GM12878 (cell line): ENCODE measurements around the gene MAP1S. TPM values are rescaled to one million over a fixed set of nuclear protein-coding genes. Genes with fewer than 3 reads are reported as not detected.
A peak's percentile ranks its signal among the peaks of the same experiment; 100 is the strongest.

Source experiments
- ATAC-seq: fragments of 200-7000 bp; cut with Tn5 transposase; 3 replicates; pipeline ENCODE4 v1.9.1; 2020; ENCODE audit warnings: mild to moderate bottlenecking, moderate library complexity
- BruUV-seq: library from RNA; stranded (reverse); fragments of 400-500 nt; replicated peaks from 2 replicates; lab custom pipeline; 2021; lab: Mats Ljungman, UMichigan
- CTCF ChIA-PET: fragments of 300-600 bp; sonication (Branson Sonifier 250); formaldehyde crosslinking; extraction: SDS; loops from one replicate; lab custom pipeline; 2021; ENCODE audit warnings: inconsistent platforms; lab: Yijun Ruan, JAX
- POLR2A ChIA-PET: fragments of 350-600 bp; formaldehyde crosslinking; extraction: SDS; loops from one replicate; lab custom pipeline; 2021; ENCODE audit warnings: inconsistent platforms; lab: Charles Lee
- RAD21 ChIA-PET: fragments of 300-600 bp; sonication (Branson Sonifier 250); formaldehyde crosslinking; loops from one replicate; lab custom pipeline; 2023; ENCODE audit warnings: antibody characterized with exemption; ENCODE audit not compliant: unreplicated experiment; lab: Charles Lee
- SMC1A ChIA-PET: fragments of 300-600 bp; sonication (Branson Sonifier 250); formaldehyde crosslinking; loops from one replicate; lab custom pipeline; 2023; ENCODE audit not compliant: unreplicated experiment, uncharacterized antibody; lab: Charles Lee
- DNase-seq: peaks from one replicate; pipeline ENCODE4 v3.0.0-alpha.2; 2011; ENCODE audit warnings: low read depth, low spot score
- FAIRE-seq: peaks from 3 replicates; lab custom pipeline; 2011; peaks lifted over from hg19 to GRCh38; lab: Jason Lieb, UNC
- H2AFZ ChIP-seq: 2 replicates; pipeline ENCODE4 v1.6.0; 2011; ENCODE audit warnings: low read depth, low read length, control low read depth; ENCODE audit not compliant: control insufficient read depth
- H3K27ac ChIP-seq: 2 replicates; pipeline ENCODE4 v1.5.1; 2011; ENCODE audit warnings: control low read depth; ENCODE audit not compliant: control insufficient read depth, insufficient read depth
- H3K27me3 ChIP-seq, 2 experiments: replicated peaks in 1 of 2; 2 replicates each; pipeline versions ENCODE4 v1.6.0 to v1.6.1; 2011; ENCODE audit warnings: low read length in 1 of 2; ENCODE audit not compliant: control insufficient read depth in 2 of 2, insufficient read depth in 2 of 2
- H3K36me3 ChIP-seq, 2 experiments: 2 replicates each; pipeline ENCODE4 v1.5.1; 2011; ENCODE audit warnings: low read length in 1 of 2; ENCODE audit not compliant: control insufficient read depth in 2 of 2, insufficient read depth in 2 of 2
- H3K4me1 ChIP-seq: 2 replicates; pipeline ENCODE4 v1.6.1; 2011; ENCODE audit warnings: mild to moderate bottlenecking, low read length, moderate library complexity, mixed read lengths; ENCODE audit not compliant: control insufficient read depth, insufficient read depth
- H3K4me2 ChIP-seq: 2 replicates; pipeline ENCODE4 v1.6.0; 2011; ENCODE audit warnings: control low read depth; ENCODE audit not compliant: control insufficient read depth, insufficient read depth
- H3K4me3 ChIP-seq: fragments of 200-600 bp; sonication (generic); 2 replicates; pipeline ENCODE4 v1.5.1; 2016
- H3K79me2 ChIP-seq: 2 replicates; pipeline ENCODE4 v1.6.0; 2011; ENCODE audit warnings: low read length; ENCODE audit not compliant: control insufficient read depth, insufficient read depth
- H3K9ac ChIP-seq: 2 replicates; pipeline ENCODE4 v1.8.0; 2011; ENCODE audit warnings: low read length, control low read depth, mixed read lengths; ENCODE audit not compliant: control insufficient read depth, insufficient read depth
- H3K9me3 ChIP-seq: replicated peaks from 3 replicates; pipeline ENCODE4 v1.5.1; 2011; ENCODE audit warnings: mild to moderate bottlenecking, low read length; ENCODE audit not compliant: control insufficient read depth, insufficient read depth
- H4K20me1 ChIP-seq: 2 replicates; pipeline ENCODE4 v1.6.0; 2011; ENCODE audit not compliant: control insufficient read depth, insufficient read depth
- HCFC1 ChIP-seq: fragments of 150-350 bp; IDR thresholded peaks from 2 replicates; pipeline ENCODE4 v1.6.1; 2014; ENCODE audit warnings: low read length
- MTA3 ChIP-seq: IDR thresholded peaks from 2 replicates; pipeline ENCODE4 v1.6.1; 2012; ENCODE audit warnings: low read length, inconsistent platforms, borderline replicate concordance
- RAD21 ChIP-seq: IDR thresholded peaks from 2 replicates; pipeline ENCODE4 v1.6.1; 2011; ENCODE audit warnings: mild to moderate bottlenecking, low read depth, low read length, moderate library complexity; ENCODE audit not compliant: insufficient read depth
- SMAD1 ChIP-seq: fragments of 450-650 bp; IDR thresholded peaks from 2 replicates; pipeline ENCODE4 v1.6.1; 2018; ENCODE audit warnings: mild to moderate bottlenecking, low read depth; ENCODE audit not compliant: partially characterized antibody
- SMC3 ChIP-seq: IDR thresholded peaks from 2 replicates; pipeline ENCODE4 v1.6.1; 2011; ENCODE audit warnings: low read length, improper control_type of control experiment, borderline replicate concordance
- ZSCAN29 ChIP-seq: fragments of 450-650 bp; IDR thresholded peaks from 2 replicates; pipeline ENCODE4 v1.6.1; 2017; ENCODE audit warnings: mild to moderate bottlenecking, moderate library complexity
- WGBS: methylation state at CpG from one replicate; pipeline ENCODE4 v1.1.6; 2016; ENCODE audit warnings: low lambda C conversion rate; ENCODE audit not compliant: insufficient replicate concordance, insufficient coverage; ENCODE audit errors: missing lambda C conversion rate; 5-methylcytosine and 5-hydroxymethylcytosine counted together
- in situ Hi-C: fragments of 300-500 bp; cut with MboI; formaldehyde crosslinking; loops from 9 replicates; pipeline ENCODE4 v1.14.3; 2018; ENCODE audit warnings: mixed read lengths
- intact Hi-C: fragments of 100-400 bp; cut with micrococcal nuclease; formaldehyde crosslinking; loops from one replicate; pipeline ENCODE4 v1.14.2; 2022; ENCODE audit not compliant: unreplicated experiment
- polyA plus RNA-seq, 11 experiments: library from polyadenylated mRNA; depleted of rRNA in 4 of 11; unstranded in 6 of 11; stranded (reverse) in 5 of 11; fragments of >200 nt; fragmentation: Nextera tagmentation in 4 of 11; fragmentation: Illumina TruSeq in 1 of 11; extraction: Ambion mirVana in 4 of 11; extraction: Trizol in 1 of 11; gene quantifications; 1 replicate in 1 of 11; 2 replicates in 10 of 11; pipeline versions ENCODE4 v1.2.1 to v1.2.3, GENCODE V29; 2011 to 2016; ENCODE audit warnings: inconsistent platforms in 2 of 11, missing spikeins in 2 of 11, low read depth in 1 of 11
- total RNA-seq, 4 experiments: library from RNA; depleted of rRNA in 3 of 4; stranded (reverse); fragments of >200 nt in 3 of 4; fragmentation: Illumina TruSeq in 1 of 4; extraction: Trizol in 1 of 4; gene quantifications; 2 replicates each; pipeline versions ENCODE4 v1.2.1 to v1.2.3, GENCODE V29; 2013 to 2021
- TF ChIP-seq, protein P1 (sequence below), 3 experiments: IDR thresholded peaks in 2 of 3; conservative IDR thresholded peaks in 1 of 3; 2 replicates each; pipeline ENCODE4 v1.5.1; 2011; ENCODE audit warnings: low read depth in 3 of 3, low read length in 3 of 3, mild to moderate bottlenecking in 3 of 3, control low read depth in 2 of 3, moderate library complexity in 2 of 3, inconsistent platforms in 1 of 3, mixed read lengths in 1 of 3; ENCODE audit not compliant: control insufficient read depth in 2 of 3, insufficient read depth in 1 of 3; ENCODE audit errors: extremely low read depth in 1 of 3
- TF ChIP-seq, protein P2 (sequence below): fragments of 450-650 bp; IDR thresholded peaks from 2 replicates; pipeline ENCODE4 v1.6.1; 2017; ENCODE audit warnings: low read depth, mild to moderate bottlenecking, moderate library complexity

Gene MAP1S
- total and polyA plus RNA-seq, 10 of the 15 experiments (the other 5 are each of a cell fraction or from before 2014, with no cell fraction given), result 2.1 to 63.9 (median 15.0) TPM

DNA sequence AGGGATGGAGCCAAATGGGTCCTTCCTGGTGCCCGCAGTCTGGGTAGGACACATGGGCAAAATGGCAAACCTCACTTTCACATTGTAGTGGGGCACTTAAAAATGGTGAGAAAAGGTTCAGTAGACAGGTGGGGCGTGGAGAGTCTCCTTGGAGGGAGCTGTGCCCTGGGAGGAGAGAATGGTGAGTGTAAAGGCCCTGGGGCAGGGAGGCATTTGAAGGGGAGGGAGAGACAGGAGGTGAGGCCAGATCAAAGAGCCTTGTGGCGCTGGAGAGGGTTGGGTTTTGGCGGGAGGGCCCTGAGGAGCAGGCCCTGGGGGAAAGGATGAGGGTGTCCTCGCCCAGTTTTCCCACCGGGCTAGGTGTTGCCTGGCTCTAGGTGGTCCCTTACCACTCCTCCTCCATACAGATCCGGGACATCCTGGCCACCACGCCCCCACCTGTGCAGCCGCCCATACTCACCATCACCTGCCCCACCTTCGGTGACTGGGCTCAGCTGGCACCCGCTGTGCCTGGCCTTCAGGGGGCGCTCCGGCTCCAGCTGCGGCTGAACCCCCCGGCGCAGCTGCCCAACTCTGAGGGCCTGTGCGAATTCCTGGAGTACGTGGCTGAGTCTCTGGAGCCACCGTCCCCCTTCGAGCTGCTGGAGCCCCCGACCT, 6.3 kb downstream of the MAP1S start:
- RAD21 ChIA-PET, result interaction anchor here (0.6 to 1.6 kb wide), 5 partner anchors 15 to 49 kb away, joined by 3 to 9 read pairs (median 3); no protein-coding TSS in a partner anchor
- intact Hi-C loops, result no loop called here
- Histone ChIP-seq H3K4me3 (no peak overlapping the region), H3K27me3 (no peaks in the 10 kb centered on the region), H2AFZ (no peak overlapping the region), H3K79me2 (peaks cover 12% of the 10 kb centered on the region), H3K9me3 (no peaks in the 10 kb centered on the region), H3K36me3 (peaks cover 15 to 32% of the 10 kb centered on the region in 2 experiments; a peak in 3 of 4 replicates), H3K27ac (no peak overlapping the region), H4K20me1 (0 out of 2 replicates have a peak, but pooled peaks cover 2% of the 10 kb centered on the region), H3K4me1 (peaks cover 16% of the 10 kb centered on the region), H3K9ac (no peak overlapping the region), H3K4me2 (no peak overlapping the region)
- no peak for DNase-seq
- SMC1A ChIA-PET, result interaction anchor here (1.2 kb wide), 1 partner anchor 29 kb away, joined by 3 read pairs; no protein-coding TSS in a partner anchor
- BruUV-seq, result no TSS peak
- 91% methylated on average over 21 of the region's 21 CpGs for WGBS
- ATAC-seq, result peak; percentile 30; the same call in 1 of the 3 replicates
- in situ Hi-C loops, result no loop called here
- no peak for FAIRE-seq
- CTCF ChIA-PET, result interaction anchor here (0.8 to 1.0 kb wide), 3 partner anchors 29 to 51 kb away, joined by 3 to 10 read pairs (median 3); no protein-coding TSS in a partner anchor
- no peak for TF ChIP-seq MTA3
- peak; percentile 35; the same call in 1 of the 2 replicates for TF ChIP-seq SMC3
- TF ChIP-seq, protein P1, sequence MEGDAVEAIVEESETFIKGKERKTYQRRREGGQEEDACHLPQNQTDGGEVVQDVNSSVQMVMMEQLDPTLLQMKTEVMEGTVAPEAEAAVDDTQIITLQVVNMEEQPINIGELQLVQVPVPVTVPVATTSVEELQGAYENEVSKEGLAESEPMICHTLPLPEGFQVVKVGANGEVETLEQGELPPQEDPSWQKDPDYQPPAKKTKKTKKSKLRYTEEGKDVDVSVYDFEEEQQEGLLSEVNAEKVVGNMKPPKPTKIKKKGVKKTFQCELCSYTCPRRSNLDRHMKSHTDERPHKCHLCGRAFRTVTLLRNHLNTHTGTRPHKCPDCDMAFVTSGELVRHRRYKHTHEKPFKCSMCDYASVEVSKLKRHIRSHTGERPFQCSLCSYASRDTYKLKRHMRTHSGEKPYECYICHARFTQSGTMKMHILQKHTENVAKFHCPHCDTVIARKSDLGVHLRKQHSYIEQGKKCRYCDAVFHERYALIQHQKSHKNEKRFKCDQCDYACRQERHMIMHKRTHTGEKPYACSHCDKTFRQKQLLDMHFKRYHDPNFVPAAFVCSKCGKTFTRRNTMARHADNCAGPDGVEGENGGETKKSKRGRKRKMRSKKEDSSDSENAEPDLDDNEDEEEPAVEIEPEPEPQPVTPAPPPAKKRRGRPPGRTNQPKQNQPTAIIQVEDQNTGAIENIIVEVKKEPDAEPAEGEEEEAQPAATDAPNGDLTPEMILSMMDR (IDR thresholded peaks at IDR 0.05 in 2 of 3, conservative IDR thresholded peaks at IDR 0.05 in 1 of 3; ENCODE audit: control insufficient read depth in 2 of 3, extremely low read depth in 1 of 3, insufficient read depth in 1 of 3, low read depth in 3 of 3, low read length in 3 of 3), result peak; percentile 32 to 59 (median 46); a peak in 5 of 6 replicates
- TF ChIP-seq SMAD1, result no peak
- TF ChIP-seq, protein P2, sequence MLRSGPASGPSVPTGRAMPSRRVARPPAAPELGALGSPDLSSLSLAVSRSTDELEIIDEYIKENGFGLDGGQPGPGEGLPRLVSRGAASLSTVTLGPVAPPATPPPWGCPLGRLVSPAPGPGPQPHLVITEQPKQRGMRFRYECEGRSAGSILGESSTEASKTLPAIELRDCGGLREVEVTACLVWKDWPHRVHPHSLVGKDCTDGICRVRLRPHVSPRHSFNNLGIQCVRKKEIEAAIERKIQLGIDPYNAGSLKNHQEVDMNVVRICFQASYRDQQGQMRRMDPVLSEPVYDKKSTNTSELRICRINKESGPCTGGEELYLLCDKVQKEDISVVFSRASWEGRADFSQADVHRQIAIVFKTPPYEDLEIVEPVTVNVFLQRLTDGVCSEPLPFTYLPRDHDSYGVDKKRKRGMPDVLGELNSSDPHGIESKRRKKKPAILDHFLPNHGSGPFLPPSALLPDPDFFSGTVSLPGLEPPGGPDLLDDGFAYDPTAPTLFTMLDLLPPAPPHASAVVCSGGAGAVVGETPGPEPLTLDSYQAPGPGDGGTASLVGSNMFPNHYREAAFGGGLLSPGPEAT, result no peak
- TF ChIP-seq RAD21, result peak; percentile 64
- no peak for TF ChIP-seq HCFC1
- no peak for TF ChIP-seq ZSCAN29
- POLR2A ChIA-PET, result interaction anchor here (1.5 kb wide), 1 partner anchor 13 kb away, joined by 4 read pairs; no protein-coding TSS in a partner anchor
